ENCODE measurements around the gene MBD3L3.

GRCh38 chr19:7083076-7083956 lies 24.8 kb upstream of the MBD3L3 start:
- no peak for TF ChIP-seq EZH2phosphoT487 (IDR thresholded peaks at IDR 0.05; ENCODE audit: insufficient read depth, low read depth)
- TF ChIP-seq EZH2 (IDR thresholded peaks at IDR 0.05; ENCODE audit: insufficient read depth, poor library complexity, severe bottlenecking), result no peak

Data from GM23248 (cell line).